Measurements from ENCODE around the gene TDRD3.
"Not testable (repeated sequence)": the region's sequence is repeated elsewhere in the genome, so short reads cannot be mapped to it uniquely, and the experiment has no call there.

The TDRD3 gene

DNA sequence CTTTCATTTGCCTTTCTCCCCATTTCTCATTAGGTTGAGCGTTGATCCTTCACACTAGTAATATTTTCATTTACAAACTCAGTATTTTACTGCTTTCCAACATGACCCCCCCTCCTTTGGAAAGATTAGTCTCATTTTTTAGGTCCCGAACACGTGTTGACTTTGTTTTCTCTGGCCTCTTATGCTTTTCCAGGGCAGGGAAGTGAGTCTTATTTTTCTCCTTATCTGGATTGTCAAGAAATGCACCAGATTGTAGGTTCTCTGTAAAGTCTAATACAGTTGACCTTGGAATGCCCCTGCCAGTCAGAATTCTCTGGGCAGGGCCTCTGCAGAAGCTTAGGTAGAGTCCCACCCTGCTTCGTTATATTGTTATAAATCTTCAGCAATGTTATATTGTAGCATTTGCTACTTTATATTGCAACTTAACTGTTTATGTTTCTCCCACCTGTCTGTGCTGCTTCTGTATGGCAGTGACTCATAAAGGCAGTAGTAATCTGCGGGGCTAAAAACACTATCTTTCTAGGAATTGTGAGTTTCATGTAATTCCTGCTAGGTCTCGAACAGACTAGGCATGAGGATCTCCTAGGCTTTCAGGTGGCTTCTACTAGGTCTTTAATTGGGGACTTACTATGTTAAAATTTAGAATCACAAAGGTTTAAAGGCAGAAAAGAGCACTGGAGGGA lies 2.0 kb downstream of the TDRD3 start:
- no peak for DNase-seq

GRCh38 chr13:60402022-60402421 lies 5.0 kb downstream of the TDRD3 start:
- no peak for DNase-seq

DNA sequence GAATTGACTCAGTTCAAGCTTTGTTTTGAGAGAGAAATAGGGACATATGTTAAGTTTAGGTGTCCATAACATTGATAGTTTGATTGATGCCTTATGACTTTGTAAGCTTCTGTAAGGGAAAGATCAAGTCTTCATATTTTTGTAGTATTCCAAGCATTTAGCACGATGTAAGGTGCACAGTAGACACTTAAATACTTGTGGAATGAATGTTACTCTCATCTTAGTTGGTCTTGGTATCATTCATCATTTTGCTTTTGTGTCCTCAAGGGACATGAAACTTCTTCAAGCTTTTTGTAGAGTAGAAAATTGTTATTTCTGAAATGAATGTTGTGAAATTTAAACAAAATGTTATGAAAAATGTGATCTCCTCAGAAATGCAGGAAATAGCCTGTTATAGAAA lies 10.1 kb downstream of the TDRD3 start:
- DNase-seq = no peak

- not testable (repeated sequence) for DNase-seq
Observed at GRCh38 chr13:60407852-60408251, 10.8 kb downstream of the TDRD3 start.

GRCh38 chr13:60409574-60410292 lies 12.7 kb downstream of the TDRD3 start:
- DNase-seq = not testable (repeated sequence)

GRCh38 chr13:60410299-60410698 lies 13.3 kb downstream of the TDRD3 start:
- DNase-seq = no peak

DNA sequence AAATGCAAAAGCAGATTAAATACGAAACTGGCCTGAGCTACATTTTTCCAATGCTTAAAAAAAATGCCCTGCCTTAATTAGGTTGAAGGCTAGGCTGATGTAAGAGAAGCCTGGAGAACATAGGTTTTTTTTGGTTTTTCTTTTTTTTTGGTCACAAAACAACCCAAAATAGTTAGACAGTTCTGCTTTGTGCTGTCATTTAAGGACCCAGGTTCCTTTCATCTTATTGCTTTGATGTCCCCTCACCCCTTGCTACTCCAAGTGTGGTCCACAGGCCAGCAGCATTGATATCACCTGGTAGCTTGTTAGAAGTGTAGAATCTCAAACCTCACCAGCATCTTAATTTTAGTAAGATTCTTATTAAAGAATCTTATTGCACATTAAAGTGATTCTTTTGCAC lies 14.4 kb downstream of the TDRD3 start:
- no peak for DNase-seq

DNA sequence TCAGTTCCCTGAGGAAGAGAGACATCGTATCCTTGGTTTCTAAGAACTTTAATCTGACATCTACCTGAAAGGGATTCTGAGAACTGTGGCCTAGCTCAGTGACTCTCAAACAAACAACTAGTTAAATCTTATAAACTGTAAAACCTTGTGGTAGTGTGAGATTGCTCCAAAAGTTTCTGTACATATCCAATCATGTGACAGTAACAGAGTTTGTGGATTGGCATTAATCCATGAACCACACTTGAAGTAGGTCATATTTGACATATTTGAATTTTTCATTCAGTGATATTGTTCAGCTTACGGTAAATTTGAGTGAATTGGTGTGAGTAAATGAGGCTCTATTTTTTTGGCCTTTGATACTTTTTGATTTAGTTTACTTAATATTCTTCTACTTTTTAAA lies 15.0 kb downstream of the TDRD3 start:
- no peak for DNase-seq

GRCh38 chr13:60412909-60413616 lies 16.0 kb downstream of the TDRD3 start:
- no peak for DNase-seq

DNA sequence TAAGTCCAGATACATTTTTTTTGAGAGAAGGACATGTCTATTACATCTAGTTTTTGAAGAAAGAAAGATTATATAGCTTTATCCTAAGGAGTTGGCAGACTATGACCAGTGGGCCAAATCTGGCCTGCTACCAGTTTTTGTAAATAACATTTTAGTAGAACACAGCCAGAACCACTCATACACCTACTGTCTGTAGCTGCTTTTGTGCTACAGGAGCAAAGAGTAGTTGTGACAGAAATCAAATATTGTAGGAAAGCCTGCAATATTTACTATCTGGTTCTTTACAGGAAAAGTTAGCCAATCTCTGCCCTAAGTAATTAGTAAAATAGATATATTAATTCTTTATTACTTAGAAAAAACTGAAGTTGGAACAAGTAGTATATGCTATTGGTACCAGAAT lies 17.2 kb downstream of the TDRD3 start:
- no peak for DNase-seq

GRCh38 chr13:60417734-60418133 lies 20.7 kb downstream of the TDRD3 start:
- DNase-seq = no peak

DNA sequence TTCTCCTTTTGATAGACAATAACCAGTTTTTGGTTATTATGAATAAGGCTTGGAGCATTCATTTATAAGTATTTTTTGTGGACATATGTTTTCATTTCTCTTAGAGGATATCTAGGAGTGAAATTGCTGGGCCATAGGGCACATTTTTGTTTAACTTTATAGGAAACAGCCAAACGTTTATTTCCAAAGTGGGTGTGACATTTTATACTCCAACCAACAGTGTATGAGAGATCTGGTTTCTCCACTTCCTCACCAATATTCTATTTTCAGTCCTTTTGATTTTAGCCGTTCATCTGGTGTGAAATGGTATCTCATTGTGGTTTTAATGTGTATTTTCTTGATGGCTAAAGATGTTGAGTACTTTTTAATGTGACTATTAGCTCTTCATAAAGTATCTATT lies 21.9 kb downstream of the TDRD3 start:
- DNase-seq = no peak

DNA sequence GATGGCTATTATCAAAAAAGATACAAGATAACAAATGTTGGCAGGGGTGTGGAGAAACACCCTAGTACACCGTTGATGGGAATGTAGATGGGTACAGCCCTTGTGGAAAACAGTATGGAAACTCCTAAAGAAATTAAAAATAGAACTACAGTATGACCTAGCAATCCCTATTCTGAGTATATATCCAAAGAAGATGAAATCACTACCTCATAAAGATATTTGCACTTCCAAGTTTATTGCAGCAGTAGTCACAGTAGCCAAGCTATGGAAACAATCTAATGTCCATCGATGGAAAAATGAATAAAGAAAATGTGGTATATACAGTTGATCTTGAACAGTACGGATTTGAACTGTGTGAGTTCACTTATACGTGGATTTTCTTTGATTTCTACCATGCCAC lies 28.3 kb downstream of the TDRD3 start:
- no peak for DNase-seq

DNA sequence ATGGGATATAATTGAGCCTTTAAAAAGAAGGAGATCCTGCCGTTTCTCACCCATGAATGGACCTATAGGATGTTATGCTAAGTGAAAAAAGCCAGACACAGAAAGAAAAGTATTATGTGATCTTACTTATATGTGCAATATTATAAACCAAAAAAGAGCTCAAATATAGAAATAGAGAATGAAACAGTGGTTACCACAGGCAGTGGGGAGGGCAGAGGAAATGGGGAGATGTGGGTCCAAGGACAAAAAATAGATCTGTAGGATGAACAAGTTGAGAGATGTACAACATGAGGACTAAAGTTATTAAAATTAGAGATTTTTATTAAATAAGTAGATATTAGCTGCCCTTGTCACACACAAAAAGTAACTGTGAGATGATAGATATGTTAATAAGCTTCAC lies 29.1 kb downstream of the TDRD3 start:
- DNase-seq = no peak

- no peak for DNase-seq
Observed at GRCh38 chr13:60427285-60427684, 30.3 kb downstream of the TDRD3 start.

DNA sequence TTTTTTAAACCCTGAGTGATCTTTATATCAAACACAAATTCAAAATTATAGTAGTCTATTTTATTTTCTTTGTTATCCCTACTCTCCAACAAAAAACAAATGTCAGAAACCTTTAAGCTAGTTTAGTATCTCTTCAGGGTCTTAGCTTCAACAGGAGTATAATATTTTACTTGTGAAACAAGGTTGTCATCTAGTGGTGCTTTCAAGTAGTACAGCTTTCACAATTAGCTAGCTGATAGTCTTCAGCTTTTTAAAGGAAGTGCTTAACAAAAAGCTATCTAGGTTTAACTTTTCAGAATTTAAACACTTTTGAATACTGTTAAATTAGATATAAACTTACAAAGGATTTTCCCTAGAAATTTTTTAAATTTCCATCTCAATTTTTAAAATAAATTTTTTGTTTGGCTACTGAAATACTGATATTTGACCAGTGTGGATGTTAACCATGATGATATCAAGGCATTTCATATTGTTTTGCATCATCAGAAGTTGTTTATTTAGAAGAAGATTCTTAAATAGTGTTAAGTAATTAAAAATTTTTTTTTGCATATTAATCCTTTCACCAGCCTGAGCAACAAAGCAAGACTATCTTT lies 34.2 kb downstream of the TDRD3 start:
- no peak for DNase-seq

- DNase-seq = no peak
Observed at GRCh38 chr13:60433505-60433904, 36.5 kb downstream of the TDRD3 start.

DNA sequence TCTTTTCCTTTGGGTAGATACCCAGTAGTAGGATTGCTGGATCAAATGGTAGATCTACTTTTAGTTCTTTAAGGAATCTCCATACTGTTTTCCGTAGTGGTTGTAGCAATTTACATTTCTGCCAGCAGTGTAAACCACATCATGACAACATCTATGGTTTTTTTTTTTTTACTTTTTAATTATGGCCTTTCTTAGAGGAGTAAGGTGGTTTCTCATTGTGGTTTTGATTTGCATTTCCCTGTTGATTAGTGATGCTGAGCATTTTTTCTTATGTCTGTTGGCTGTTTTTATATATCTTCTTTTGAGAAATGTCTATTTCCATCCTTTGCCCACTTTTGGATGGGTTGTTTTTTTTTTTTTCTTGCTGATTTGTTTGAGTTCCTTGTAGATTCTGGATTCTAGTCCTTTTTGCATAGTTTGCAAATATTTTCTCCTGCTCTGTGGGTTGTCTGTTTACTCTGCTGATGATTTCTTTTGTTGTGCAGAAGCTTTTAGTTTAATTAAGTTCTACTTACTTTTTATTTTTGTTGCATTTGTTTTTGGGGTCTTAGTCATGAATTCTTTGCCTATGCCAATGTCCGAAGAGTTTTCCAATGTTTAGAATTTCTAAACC lies 38.8 kb downstream of the TDRD3 start:
- no peak for DNase-seq

GRCh38 chr13:60439201-60439600 lies 42.2 kb downstream of the TDRD3 start:
- no peak for DNase-seq

DNA sequence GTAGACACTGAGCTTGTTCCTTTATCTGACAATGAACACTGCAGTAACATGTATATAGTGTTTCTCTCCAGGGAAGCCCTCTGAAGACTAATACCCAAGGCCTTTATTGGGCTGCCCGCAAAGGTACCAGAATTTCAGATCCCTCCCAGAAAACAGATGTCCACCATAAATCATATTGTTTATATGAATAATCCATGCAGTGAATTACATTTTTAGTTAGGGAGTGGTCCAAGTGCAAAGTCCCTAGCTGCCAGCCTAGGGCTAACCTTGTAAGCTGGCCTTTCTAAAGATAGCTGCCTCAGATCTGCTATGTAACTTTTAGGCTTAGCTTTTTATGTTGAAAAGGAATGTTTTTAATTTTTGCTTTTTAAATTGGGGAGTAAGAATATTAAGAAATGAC lies 44.7 kb downstream of the TDRD3 start:
- DNase-seq = no peak

DNA sequence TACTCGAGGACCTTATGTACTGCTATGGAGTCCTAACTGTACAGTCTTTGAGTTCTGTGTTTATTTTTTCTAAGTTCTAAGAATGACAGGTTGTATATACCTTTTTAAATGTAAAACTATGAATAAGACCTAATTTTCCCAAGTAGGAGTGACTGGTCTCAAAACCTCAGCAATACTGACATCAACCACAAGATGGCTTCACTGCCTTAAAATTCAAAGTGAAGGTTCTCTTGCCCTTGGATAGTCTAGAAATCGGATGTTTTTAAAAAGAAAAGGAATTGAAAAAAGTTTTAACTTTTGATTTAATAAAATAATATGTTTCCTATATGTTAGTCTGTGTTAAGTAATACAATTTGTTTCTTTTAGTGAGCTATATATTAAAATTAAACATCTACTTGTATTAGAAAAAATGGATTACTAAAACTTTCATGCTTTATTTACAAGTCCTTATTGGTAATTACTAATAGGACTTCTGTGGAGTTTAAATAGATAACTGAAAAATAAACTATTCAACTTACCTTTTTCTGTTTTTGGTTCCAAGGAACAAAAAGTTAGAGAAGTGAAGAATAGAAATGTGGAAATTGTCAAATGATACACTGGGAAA lies 52.0 kb downstream of the TDRD3 start:
- DNase-seq = no peak

- no peak for DNase-seq
Observed at GRCh38 chr13:60453490-60453889, 56.5 kb downstream of the TDRD3 start.

GRCh38 chr13:60454425-60454824 lies 57.4 kb downstream of the TDRD3 start:
- no peak for DNase-seq
